ENCODE measurements around the gene CDSN.

- TF ChIP-seq CTCF (IDR thresholded peaks at IDR 0.05) (no peak), EZH2 (IDR thresholded peaks at IDR 0.05; ENCODE audit: borderline replicate concordance, insufficient read depth, low read depth, low read length, poor library complexity, severe bottlenecking) (no peak)
Measured at GRCh38 chr6:31114541-31114878, 5.7 kb downstream of the CDSN start, which contains the start of gene PSORS1C1.
